Neural cell (in vitro differentiated cells): ENCODE results near the gene RRBP1.

ENCODE experiments used
- EP300 ChIP-seq: fragments of 450-650 bp; conservative IDR thresholded peaks from 2 replicates; pipeline ENCODE4 v1.6.1; 2014; ENCODE audit warnings: antibody characterized with exemption, mild to moderate bottlenecking, moderate library complexity; ENCODE audit not compliant: poor library complexity, severe bottlenecking
- EZH2 ChIP-seq: fragments of 200-600, 300-800 bp; shearing (Covaris generic), sonication (generic); IDR thresholded peaks from 2 replicates; pipeline ENCODE4 v1.6.1; 2014; ENCODE audit warnings: antibody characterized with exemption, low read length, borderline replicate concordance, mild to moderate bottlenecking; ENCODE audit not compliant: insufficient read depth, poor library complexity, severe bottlenecking
- RAD21 ChIP-seq: fragments of 450-650 bp; conservative IDR thresholded peaks from 2 replicates; pipeline ENCODE4 v1.6.1; 2014; ENCODE audit warnings: antibody characterized with exemption, mild to moderate bottlenecking, moderate library complexity
- TF ChIP-seq, protein P1 (sequence below): fragments of 450-650 bp; IDR thresholded peaks from 2 replicates; pipeline ENCODE4 v1.5.1; 2014; ENCODE audit warnings: antibody characterized with exemption, mild to moderate bottlenecking, moderate library complexity; ENCODE audit not compliant: poor library complexity, severe bottlenecking

DNA sequence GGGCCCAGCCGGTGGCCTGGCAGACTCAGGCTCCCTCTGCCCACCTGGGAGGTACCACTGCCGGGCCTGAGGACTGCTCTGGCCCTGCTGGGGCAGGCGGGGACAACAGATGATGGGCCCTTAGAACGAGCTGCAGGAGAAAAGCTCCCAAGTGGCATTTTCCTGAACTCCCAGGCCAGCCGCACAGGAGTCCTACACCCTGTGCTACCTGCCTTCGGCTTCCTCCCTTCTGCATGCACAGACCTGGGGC lies 70.8 kb downstream of the RRBP1 start:
- TF ChIP-seq, protein P1, sequence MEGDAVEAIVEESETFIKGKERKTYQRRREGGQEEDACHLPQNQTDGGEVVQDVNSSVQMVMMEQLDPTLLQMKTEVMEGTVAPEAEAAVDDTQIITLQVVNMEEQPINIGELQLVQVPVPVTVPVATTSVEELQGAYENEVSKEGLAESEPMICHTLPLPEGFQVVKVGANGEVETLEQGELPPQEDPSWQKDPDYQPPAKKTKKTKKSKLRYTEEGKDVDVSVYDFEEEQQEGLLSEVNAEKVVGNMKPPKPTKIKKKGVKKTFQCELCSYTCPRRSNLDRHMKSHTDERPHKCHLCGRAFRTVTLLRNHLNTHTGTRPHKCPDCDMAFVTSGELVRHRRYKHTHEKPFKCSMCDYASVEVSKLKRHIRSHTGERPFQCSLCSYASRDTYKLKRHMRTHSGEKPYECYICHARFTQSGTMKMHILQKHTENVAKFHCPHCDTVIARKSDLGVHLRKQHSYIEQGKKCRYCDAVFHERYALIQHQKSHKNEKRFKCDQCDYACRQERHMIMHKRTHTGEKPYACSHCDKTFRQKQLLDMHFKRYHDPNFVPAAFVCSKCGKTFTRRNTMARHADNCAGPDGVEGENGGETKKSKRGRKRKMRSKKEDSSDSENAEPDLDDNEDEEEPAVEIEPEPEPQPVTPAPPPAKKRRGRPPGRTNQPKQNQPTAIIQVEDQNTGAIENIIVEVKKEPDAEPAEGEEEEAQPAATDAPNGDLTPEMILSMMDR = no peak
- TF ChIP-seq EZH2 (no peak), EP300 (no peak), RAD21 (no peak)
